Endothelial cell of umbilical vein (primary cell): ENCODE measurements around the gene PITX2. TPM values are rescaled to one million over a fixed set of nuclear protein-coding genes. Genes with fewer than 3 reads are reported as not detected.

Source experiments
- BruUV-seq: library from RNA; stranded (reverse); fragments of 400-500 nt; replicated peaks from 2 replicates; lab custom pipeline; 2021; lab: Mats Ljungman, UMichigan
- CTCF ChIA-PET: fragments of 300-600, 350-600 bp; sonication (Branson Sonifier 250); formaldehyde crosslinking; loops from one replicate; lab custom pipeline; 2021; ENCODE audit warnings: antibody characterized with exemption, inconsistent platforms; lab: Charles Lee
- POLR2A ChIA-PET: fragments of 300-600, 350-600 bp; sonication (Branson Sonifier 250); formaldehyde crosslinking; loops from one replicate; lab custom pipeline; 2021; ENCODE audit warnings: antibody characterized with exemption, inconsistent platforms; lab: Charles Lee
- DNase-seq: peaks from one replicate; pipeline ENCODE4 v3.0.0-alpha.2; 2011; ENCODE audit warnings: low read depth, low spot score
- FAIRE-seq: peaks from 2 replicates; lab custom pipeline; 2011; peaks lifted over from hg19 to GRCh38; lab: Jason Lieb, UNC
- H2AFZ ChIP-seq: 2 replicates; pipeline ENCODE4 v1.6.0; 2012; ENCODE audit warnings: low read depth, low read length, control low read depth, inconsistent platforms
- H3K27ac ChIP-seq: 2 replicates; pipeline ENCODE4 v1.5.1; 2011; ENCODE audit warnings: low read depth, mild to moderate bottlenecking, control low read depth, low read length, moderate library complexity; ENCODE audit not compliant: insufficient read depth
- H3K27me3 ChIP-seq, 2 experiments: 2 replicates each; pipeline versions ENCODE4 v1.6.0 to v1.6.1; 2011; ENCODE audit warnings: low read length in 2 of 2, mixed read lengths in 1 of 2; ENCODE audit not compliant: control insufficient read depth in 2 of 2, insufficient read depth in 2 of 2
- H3K36me3 ChIP-seq, 2 experiments: 2 replicates in 1 of 2; 3 replicates in 1 of 2; pipeline ENCODE4 v1.5.1; 2011; ENCODE audit warnings: low read length in 2 of 2, mild to moderate bottlenecking in 1 of 2, moderate library complexity in 1 of 2; ENCODE audit not compliant: control insufficient read depth in 2 of 2, insufficient read depth in 2 of 2; ENCODE audit errors: extremely low read depth in 1 of 2
- H3K4me1 ChIP-seq: 3 replicates; pipeline ENCODE4 v1.5.1; 2011; ENCODE audit warnings: mild to moderate bottlenecking, low read length; ENCODE audit not compliant: control insufficient read depth, insufficient read depth; ENCODE audit errors: extremely low read depth
- H3K4me2 ChIP-seq: 2 replicates; pipeline ENCODE4 v1.6.1; 2011; ENCODE audit warnings: low read length, control low read depth, mixed read lengths; ENCODE audit not compliant: insufficient read depth
- H3K4me3 ChIP-seq, 3 experiments: fragments of 200-600 bp in 1 of 3; sonication (generic), shearing (Covaris generic) in 1 of 3; replicated peaks in 1 of 3; 2 replicates each; pipeline ENCODE4 v1.5.1; 2011 to 2016; ENCODE audit warnings: control low read depth in 3 of 3, low read length in 3 of 3, mild to moderate bottlenecking in 2 of 3, inconsistent platforms in 1 of 3, low read depth in 1 of 3, moderate library complexity in 1 of 3; ENCODE audit not compliant: insufficient read depth in 1 of 3
- H3K79me2 ChIP-seq: 2 replicates; pipeline ENCODE4 v1.6.0; 2012; ENCODE audit warnings: low read length, inconsistent platforms; ENCODE audit not compliant: control insufficient read depth, insufficient read depth
- H3K9ac ChIP-seq: replicated peaks from 2 replicates; pipeline ENCODE3; 2011; ENCODE audit warnings: low read length, control low read depth; ENCODE audit not compliant: insufficient read depth; ENCODE audit errors: extremely low read depth
- H3K9me1 ChIP-seq: replicated peaks from 3 replicates; pipeline ENCODE4 v1.6.0; 2011; ENCODE audit warnings: mild to moderate bottlenecking, low read length; ENCODE audit not compliant: control insufficient read depth, insufficient read depth; ENCODE audit errors: extremely low read depth
- H3K9me3 ChIP-seq: replicated peaks from 2 replicates; pipeline ENCODE4 v1.5.1; 2012; ENCODE audit warnings: low read length, inconsistent platforms; ENCODE audit not compliant: control insufficient read depth, insufficient read depth
- H4K20me1 ChIP-seq: replicated peaks from 2 replicates; pipeline ENCODE3; 2011; ENCODE audit warnings: mild to moderate bottlenecking, low read length; ENCODE audit not compliant: control insufficient read depth, insufficient read depth; ENCODE audit errors: extremely low read depth
- CTCF ChIP-seq, 2 donors: IDR thresholded peaks; 1 replicate in 1 of 2; 2 replicates in 1 of 2; pipeline ENCODE4 v1.5.1; 2011; ENCODE audit warnings: low read length in 2 of 2, mild to moderate bottlenecking in 2 of 2, moderate library complexity in 2 of 2, control low read depth in 1 of 2, inconsistent platforms in 1 of 2, low read depth in 1 of 2; ENCODE audit not compliant: insufficient read depth in 1 of 2; ENCODE audit errors: extremely low read depth in 1 of 2
- EZH2 ChIP-seq: IDR thresholded peaks from 2 replicates; pipeline ENCODE4 v1.6.1; 2012; ENCODE audit warnings: borderline replicate concordance, low read depth, mild to moderate bottlenecking, moderate library complexity, low read length, inconsistent platforms; ENCODE audit not compliant: severe bottlenecking
- FOS ChIP-seq: IDR thresholded peaks from 2 replicates; pipeline ENCODE4 v1.6.1; 2011; ENCODE audit warnings: mild to moderate bottlenecking, low read length, moderate library complexity, borderline replicate concordance; ENCODE audit not compliant: insufficient read depth
- GATA2 ChIP-seq: IDR thresholded peaks from 2 replicates; pipeline ENCODE4 v1.7.0; 2011; ENCODE audit warnings: low read depth, mild to moderate bottlenecking, moderate library complexity, mixed read lengths, low read length; ENCODE audit not compliant: insufficient read length, insufficient read depth
- JUN ChIP-seq: IDR thresholded peaks from 2 replicates; pipeline ENCODE4 v1.6.1; 2011; ENCODE audit warnings: borderline replicate concordance, low read depth; ENCODE audit not compliant: insufficient read length, insufficient read depth
- MAX ChIP-seq: IDR thresholded peaks from 2 replicates; pipeline ENCODE4 v1.6.1; 2011; ENCODE audit not compliant: insufficient read depth, insufficient read length
- MYC ChIP-seq: IDR thresholded peaks from one replicate; pipeline ENCODE4 v1.6.1; 2011; ENCODE audit warnings: mild to moderate bottlenecking, low read depth, low read length
- POLR2A ChIP-seq: IDR thresholded peaks from 2 replicates; pipeline ENCODE4 v1.6.1; 2012; ENCODE audit warnings: low read depth, mild to moderate bottlenecking, control low read depth, low read length
- POLR2AphosphoS5 ChIP-seq: IDR thresholded peaks from 2 replicates; pipeline ENCODE4 v1.6.1; 2012; ENCODE audit warnings: low read depth, mild to moderate bottlenecking, control low read depth, low read length, moderate library complexity; ENCODE audit not compliant: insufficient read depth
- dilution Hi-C: fragments of 300-500 bp; cut with MboI; formaldehyde crosslinking; loops from one replicate; pipeline ENCODE4 v1.15.0; 2019; ENCODE audit warnings: low sequenced_read_pairs; ENCODE audit not compliant: extremely low pct_ligation_motif_present
- intact Hi-C: fragments of 100-400 bp; cut with micrococcal nuclease; formaldehyde crosslinking; loops from one replicate; pipeline ENCODE4 v1.10.0; 2022
- polyA plus RNA-seq, 4 experiments: library from polyadenylated mRNA; depleted of rRNA in 3 of 4; stranded (reverse) in 3 of 4; unstranded in 1 of 4; fragments of >200 nt; gene quantifications; 2 replicates each; pipeline versions ENCODE4 v1.2.1 to v1.2.3, GENCODE V29; 2011 to 2012; ENCODE audit warnings: missing spikeins in 1 of 4
- total RNA-seq: library from RNA; stranded (reverse); gene quantifications from 2 replicates; pipeline ENCODE4 v1.2.3, GENCODE V29; 2021

PITX2 gene
- total and polyA plus RNA-seq, 2 donors (not counting 3 experiments of a cell fraction or from before 2014, with no cell fraction given): 0.04 to 0.31 TPM

- H3K79me2 ChIP-seq: no peaks in the 10 kb centered on the region
- peaks cover 0 to 10% of the 10 kb centered on the region in 2 experiments for H3K27me3 ChIP-seq
- no peak overlapping the region for H3K4me2 ChIP-seq
- ChIA-PET CTCF (interaction anchor here (1.1 kb wide), 1 partner anchor 11 kb away, joined by 3 read pairs; no protein-coding TSS in a partner anchor), POLR2A (no interaction called here)
- no peaks in the 10 kb centered on the region for H4K20me1 ChIP-seq
- FAIRE-seq: no peak
- no peak overlapping the region for H2AFZ ChIP-seq
- no peak for TF ChIP-seq MAX
- no peak for TF ChIP-seq EZH2
- TF ChIP-seq GATA2: no peak
- TF ChIP-seq FOS: no peak
- no peak for TF ChIP-seq JUN
- no peak for TF ChIP-seq POLR2AphosphoS5
- TF ChIP-seq CTCF (IDR thresholded peaks at IDR 0.05; ENCODE audit: extremely low read depth in 1 of 2, insufficient read depth in 1 of 2, low read depth in 1 of 2, low read length in 2 of 2): no peak
- TF ChIP-seq MYC: no peak
- TF ChIP-seq POLR2A: no peak
- no peaks in the 10 kb centered on the region for H3K9me3 ChIP-seq
- no peak for DNase-seq
- H3K9ac ChIP-seq: no peak overlapping the region
- intact Hi-C loops: no loop called here
- no TSS peak for BruUV-seq
- H3K9me1 ChIP-seq: no peaks in the 10 kb centered on the region
- dilution Hi-C loops: no loop called here
- H3K36me3 ChIP-seq: no peaks in the 10 kb centered on the region
- no peaks in the 10 kb centered on the region for H3K4me1 ChIP-seq
- H3K4me3 ChIP-seq: no peak overlapping the region
- no peak overlapping the region for H3K27ac ChIP-seq
Measured at GRCh38 chr4:110663738-110664444, 41.0 kb upstream of the PITX2 start.
